ENCODE measurements around the gene ARL5A.

- no peak for TF ChIP-seq GATA3 (IDR thresholded peaks at IDR 0.05; ENCODE audit: low read depth, low read length)
- no peak for TF ChIP-seq GATA2 (IDR thresholded peaks at IDR 0.05; ENCODE audit: low read depth, low read length)
These were observed 53.7 kb downstream of the ARL5A start for GRCh38 chr2:151774506-151774905.
